Neural progenitor cell (in vitro differentiated cells): Measurements from ENCODE around the gene ISLR. TPM values are rescaled to one million over a fixed set of nuclear protein-coding genes. Genes with fewer than 3 reads are reported as not detected.
A peak's percentile ranks its signal among the peaks of the same experiment; 100 is the strongest.

Experiments used
- DNase-seq: peaks from one replicate; pipeline ENCODE4 v3.0.0-alpha.2; 2016; ENCODE audit warnings: low spot score
- H2AFZ ChIP-seq: fragments of 200-600 bp; sonication (generic); replicated peaks from 2 replicates; pipeline ENCODE4 v1.6.1; 2016; ENCODE audit warnings: antibody characterized with exemption
- H3F3A ChIP-seq: fragments of 200-600 bp; sonication (generic); 2 replicates; pipeline ENCODE4 v1.6.1; 2016; ENCODE audit warnings: antibody characterized with exemption, low read depth
- H3K27ac ChIP-seq: fragments of 200-600 bp; sonication (generic); 2 replicates; pipeline ENCODE4 v1.5.1; 2016; ENCODE audit warnings: mild to moderate bottlenecking
- H3K27me3 ChIP-seq: fragments of 200-600 bp; sonication (generic); 2 replicates; pipeline ENCODE4 v1.6.1; 2016; ENCODE audit warnings: mild to moderate bottlenecking, moderate library complexity
- H3K36me3 ChIP-seq: fragments of 200-600 bp; sonication (generic); 2 replicates; pipeline ENCODE4 v1.5.1; 2016
- H3K4me1 ChIP-seq: fragments of 200-600 bp; sonication (generic); 2 replicates; pipeline ENCODE4 v1.6.1; 2016; ENCODE audit warnings: mixed run types
- H3K4me2 ChIP-seq: fragments of 200-600 bp; sonication (generic); 2 replicates; pipeline ENCODE4 v1.6.1; 2016
- H3K4me3 ChIP-seq: fragments of 200-600 bp; sonication (generic); 2 replicates; pipeline ENCODE4 v1.5.1; 2016
- H3K79me2 ChIP-seq: fragments of 200-600 bp; sonication (generic); 2 replicates; pipeline ENCODE4 v1.6.1; 2016; ENCODE audit warnings: low read depth
- H3K9ac ChIP-seq: fragments of 200-600 bp; sonication (generic); 2 replicates; pipeline ENCODE4 v1.6.1; 2016
- H3K9me3 ChIP-seq: fragments of 200-600 bp; sonication (generic); 2 replicates; pipeline ENCODE4 v1.5.1; 2016; ENCODE audit warnings: low read depth
- H4K20me1 ChIP-seq: fragments of 200-600 bp; sonication (generic); 2 replicates; pipeline ENCODE4 v1.6.1; 2016; ENCODE audit warnings: low read depth
- H3K27ac Mint-ChIP-seq: 3 replicates; pipeline ENCODE4 v1.8.0; 2021; ENCODE audit warnings: mixed read lengths
- H3K27me3 Mint-ChIP-seq: 2 replicates; pipeline ENCODE4 v1.8.0; 2022; ENCODE audit warnings: low read depth, mild to moderate bottlenecking, inconsistent platforms, moderate library complexity, mixed read lengths; ENCODE audit not compliant: insufficient read depth
- H3K36me3 Mint-ChIP-seq: 3 replicates; pipeline ENCODE4 v1.8.0; 2021; ENCODE audit warnings: mixed read lengths
- H3K4me1 Mint-ChIP-seq: 3 replicates; pipeline ENCODE4 v1.8.0; 2021; ENCODE audit warnings: mixed read lengths
- H3K4me3 Mint-ChIP-seq: 3 replicates; pipeline ENCODE4 v1.8.0; 2021; ENCODE audit warnings: mild to moderate bottlenecking, moderate library complexity, mixed read lengths
- H3K9me3 Mint-ChIP-seq: 3 replicates; pipeline ENCODE4 v1.8.0; 2020; ENCODE audit warnings: mixed read lengths
- EZH2 ChIP-seq: fragments of 200-600 bp; sonication (generic); IDR thresholded peaks from 2 replicates; pipeline ENCODE4 v1.6.1; 2017; ENCODE audit warnings: antibody characterized with exemption, mild to moderate bottlenecking, moderate library complexity
- EZH2phosphoT487 ChIP-seq: fragments of 200-600 bp; sonication (generic); IDR thresholded peaks from 2 replicates; pipeline ENCODE4 v1.6.1; 2017; ENCODE audit warnings: antibody characterized with exemption
- total RNA-seq: library from RNA; depleted of rRNA; stranded (reverse); fragments of >200 nt; gene quantifications from 2 replicates; pipeline ENCODE4 v1.2.3, GENCODE V29; 2015; ENCODE audit warnings: low replicate concordance
- TF ChIP-seq, protein P1 (sequence below): fragments of 200-600 bp; sonication (generic); IDR thresholded peaks from 2 replicates; pipeline ENCODE4 v1.5.1; 2017; ENCODE audit warnings: antibody characterized with exemption, mild to moderate bottlenecking

ISLR gene
- total RNA-seq, 1 donor from 2014 or later, result not detected

DNA sequence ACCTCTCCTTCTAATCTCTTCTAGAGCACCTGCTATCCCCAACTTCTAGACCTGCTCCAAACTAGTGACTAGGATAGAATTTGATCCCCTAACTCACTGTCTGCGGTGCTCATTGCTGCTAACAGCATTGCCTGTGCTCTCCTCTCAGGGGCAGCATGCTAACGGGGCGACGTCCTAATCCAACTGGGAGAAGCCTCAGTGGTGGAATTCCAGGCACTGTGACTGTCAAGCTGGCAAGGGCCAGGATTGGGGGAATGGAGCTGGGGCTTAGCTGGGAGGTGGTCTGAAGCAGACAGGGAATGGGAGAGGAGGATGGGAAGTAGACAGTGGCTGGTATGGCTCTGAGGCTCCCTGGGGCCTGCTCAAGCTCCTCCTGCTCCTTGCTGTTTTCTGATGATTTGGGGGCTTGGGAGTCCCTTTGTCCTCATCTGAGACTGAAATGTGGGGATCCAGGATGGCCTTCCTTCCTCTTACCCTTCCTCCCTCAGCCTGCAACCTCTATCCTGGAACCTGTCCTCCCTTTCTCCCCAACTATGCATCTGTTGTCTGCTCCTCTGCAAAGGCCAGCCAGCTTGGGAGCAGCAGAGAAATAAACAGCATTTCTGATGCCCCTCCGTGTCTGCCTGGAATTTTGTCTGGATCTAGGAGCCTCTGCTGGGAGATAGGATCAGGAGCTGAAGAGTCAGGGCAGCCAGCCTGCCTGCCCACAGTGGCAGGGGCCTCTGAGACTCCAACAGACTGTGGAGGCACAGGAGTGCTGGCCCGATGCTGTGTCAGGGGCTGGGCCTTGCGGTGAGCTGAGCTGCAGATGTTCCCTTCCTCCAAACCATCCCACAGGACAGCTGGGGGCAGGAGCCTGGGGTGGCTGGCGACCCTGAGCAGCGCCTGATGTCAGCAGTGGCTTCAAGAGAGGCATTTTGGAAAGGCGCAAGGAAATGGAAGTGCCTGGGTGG lies 3.0 kb downstream of the ISLR start:
- H3K27ac ChIP-seq, result no peak overlapping the region
- H2AFZ ChIP-seq, result peak overlapping the region; percentile 20
- peak overlapping the region; percentile 61 for H3K27ac Mint-ChIP-seq
- no peaks in the 10 kb centered on the region for H3K27me3 ChIP-seq
- H3K36me3 Mint-ChIP-seq, result no peaks in the 10 kb centered on the region
- H3K4me3 ChIP-seq, result no peak overlapping the region
- H3K9me3 ChIP-seq, result no peaks in the 10 kb centered on the region
- DNase-seq, result peak; percentile 67
- peaks cover 6% of the 10 kb centered on the region for H3F3A ChIP-seq
- H3K36me3 ChIP-seq, result no peaks in the 10 kb centered on the region
- no peak overlapping the region for H3K4me2 ChIP-seq
- peaks cover 23% of the 10 kb centered on the region for H3K4me1 ChIP-seq
- no peaks in the 10 kb centered on the region for H4K20me1 ChIP-seq
- H3K27me3 Mint-ChIP-seq, result peaks cover 13% of the 10 kb centered on the region
- H3K79me2 ChIP-seq, result no peaks in the 10 kb centered on the region
- H3K4me3 Mint-ChIP-seq, result no peak overlapping the region
- peaks cover 63% of the 10 kb centered on the region for H3K4me1 Mint-ChIP-seq
- TF ChIP-seq, protein P1, sequence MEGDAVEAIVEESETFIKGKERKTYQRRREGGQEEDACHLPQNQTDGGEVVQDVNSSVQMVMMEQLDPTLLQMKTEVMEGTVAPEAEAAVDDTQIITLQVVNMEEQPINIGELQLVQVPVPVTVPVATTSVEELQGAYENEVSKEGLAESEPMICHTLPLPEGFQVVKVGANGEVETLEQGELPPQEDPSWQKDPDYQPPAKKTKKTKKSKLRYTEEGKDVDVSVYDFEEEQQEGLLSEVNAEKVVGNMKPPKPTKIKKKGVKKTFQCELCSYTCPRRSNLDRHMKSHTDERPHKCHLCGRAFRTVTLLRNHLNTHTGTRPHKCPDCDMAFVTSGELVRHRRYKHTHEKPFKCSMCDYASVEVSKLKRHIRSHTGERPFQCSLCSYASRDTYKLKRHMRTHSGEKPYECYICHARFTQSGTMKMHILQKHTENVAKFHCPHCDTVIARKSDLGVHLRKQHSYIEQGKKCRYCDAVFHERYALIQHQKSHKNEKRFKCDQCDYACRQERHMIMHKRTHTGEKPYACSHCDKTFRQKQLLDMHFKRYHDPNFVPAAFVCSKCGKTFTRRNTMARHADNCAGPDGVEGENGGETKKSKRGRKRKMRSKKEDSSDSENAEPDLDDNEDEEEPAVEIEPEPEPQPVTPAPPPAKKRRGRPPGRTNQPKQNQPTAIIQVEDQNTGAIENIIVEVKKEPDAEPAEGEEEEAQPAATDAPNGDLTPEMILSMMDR, result peak; percentile 15
- TF ChIP-seq EZH2 (no peak), EZH2phosphoT487 (no peak)
- peaks cover 2% of the 10 kb centered on the region for H3K9me3 Mint-ChIP-seq
- no peak overlapping the region for H3K9ac ChIP-seq

DNA sequence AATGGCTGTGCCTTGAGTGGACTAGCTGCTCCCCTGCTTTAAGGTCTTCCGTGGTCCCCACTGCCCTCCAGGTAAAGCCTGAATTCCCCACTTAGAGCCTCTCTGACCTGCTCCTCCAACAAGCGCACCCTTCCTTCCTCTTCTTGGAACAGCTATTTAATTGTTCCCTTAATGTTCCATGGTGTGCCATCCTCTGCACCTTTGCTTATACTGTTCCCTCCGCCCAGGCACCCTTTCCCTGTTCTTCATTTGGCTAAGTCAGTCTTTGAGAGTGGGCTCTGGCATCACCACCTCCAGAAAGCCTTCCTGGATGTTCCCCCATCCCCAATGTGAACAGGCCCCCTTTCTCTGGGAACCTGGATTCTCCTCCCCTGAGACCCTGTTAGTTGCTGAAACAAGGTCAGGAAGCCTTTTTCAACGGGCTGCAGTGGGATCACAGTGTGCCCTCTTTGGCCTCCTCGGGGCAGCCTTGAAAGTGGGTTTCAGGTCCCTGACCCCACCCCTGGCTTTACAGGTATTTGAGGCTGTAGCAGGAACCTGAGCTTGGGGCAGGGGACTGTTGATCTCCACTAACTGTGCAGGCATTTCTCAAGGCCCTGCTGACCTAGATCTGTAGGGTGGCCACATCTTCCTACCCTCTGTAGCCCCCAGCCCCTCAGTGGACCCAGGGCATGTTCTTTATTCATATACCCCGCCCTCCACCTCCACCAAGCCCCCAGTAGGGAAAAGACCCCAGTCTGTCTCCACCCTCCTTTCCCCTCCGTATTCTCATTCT lies 5.0 kb downstream of the ISLR start:
- Histone ChIP-seq H3K4me3 (no peak overlapping the region), H3K9ac (no peak overlapping the region), H3K4me1 (peaks cover 12% of the 10 kb centered on the region), H3K27me3 (no peaks in the 10 kb centered on the region), H3K9me3 (no peaks in the 10 kb centered on the region), H3K36me3 (no peaks in the 10 kb centered on the region), H3K27ac (no peak overlapping the region), H3K4me2 (no peak overlapping the region), H3K79me2 (no peaks in the 10 kb centered on the region), H4K20me1 (no peaks in the 10 kb centered on the region), H3F3A (peaks cover 2% of the 10 kb centered on the region), H2AFZ (no peak overlapping the region)
- no peaks in the 10 kb centered on the region for H3K36me3 Mint-ChIP-seq
- no peak overlapping the region for H3K4me3 Mint-ChIP-seq
- peaks cover 45% of the 10 kb centered on the region for H3K4me1 Mint-ChIP-seq
- H3K27ac Mint-ChIP-seq, result peak overlapping the region; percentile 4
- peaks cover 9% of the 10 kb centered on the region for H3K27me3 Mint-ChIP-seq
- no peak for DNase-seq
- H3K9me3 Mint-ChIP-seq, result no peaks in the 10 kb centered on the region
- TF ChIP-seq EZH2, result no peak
- no peak for TF ChIP-seq EZH2phosphoT487

DNA sequence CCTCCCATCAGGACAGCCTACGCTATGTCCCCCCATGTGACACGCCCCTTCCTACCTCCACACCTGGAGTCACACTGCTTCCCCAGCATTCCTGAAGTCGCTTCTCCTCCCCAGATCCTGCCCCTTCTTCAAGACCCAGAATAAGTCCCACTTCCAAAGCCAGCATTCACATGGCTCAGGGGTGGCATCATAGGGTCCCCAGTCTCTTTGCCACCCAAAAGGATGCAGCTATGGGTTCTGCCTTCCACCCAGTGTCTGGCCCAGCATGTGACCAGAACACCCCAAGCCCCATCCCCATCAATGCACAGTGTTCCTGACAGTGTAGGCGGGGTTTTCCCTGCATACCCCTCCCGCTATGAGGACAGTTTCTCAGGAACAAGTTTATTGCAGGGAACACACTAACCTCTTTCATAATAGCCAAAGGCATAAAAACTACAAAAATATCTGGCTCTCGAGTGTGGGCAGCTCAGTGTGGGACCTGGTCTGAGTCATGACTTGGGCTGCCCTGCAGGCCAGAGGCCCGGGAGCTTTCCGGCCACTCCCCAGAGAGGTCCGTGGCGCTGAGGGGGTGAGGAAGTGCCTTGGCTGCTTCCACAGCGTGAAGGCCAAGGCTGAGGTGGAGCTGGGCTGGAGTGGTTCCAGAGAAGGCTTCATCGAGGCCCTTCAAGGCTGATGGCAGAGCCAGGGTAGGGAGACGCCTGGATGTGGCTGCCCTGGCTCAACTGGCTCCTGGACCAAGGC lies 5.8 kb downstream of the ISLR start:
- Histone ChIP-seq H4K20me1 (no peaks in the 10 kb centered on the region), H3F3A (no peaks in the 10 kb centered on the region), H3K4me1 (peaks cover 6% of the 10 kb centered on the region), H3K4me3 (no peak overlapping the region), H2AFZ (no peak overlapping the region), H3K79me2 (no peaks in the 10 kb centered on the region), H3K27ac (no peak overlapping the region), H3K9ac (no peak overlapping the region), H3K4me2 (no peak overlapping the region), H3K9me3 (no peaks in the 10 kb centered on the region), H3K36me3 (no peaks in the 10 kb centered on the region), H3K27me3 (no peaks in the 10 kb centered on the region)
- H3K27me3 Mint-ChIP-seq, result peaks cover 9% of the 10 kb centered on the region
- TF ChIP-seq EZH2 (no peak), EZH2phosphoT487 (no peak)
- TF ChIP-seq, protein P1, result no peak
- no peaks in the 10 kb centered on the region for H3K36me3 Mint-ChIP-seq
- H3K4me1 Mint-ChIP-seq, result peaks cover 37% of the 10 kb centered on the region
- H3K9me3 Mint-ChIP-seq, result no peaks in the 10 kb centered on the region
- no peak for DNase-seq
- peak overlapping the region; percentile 1 for H3K27ac Mint-ChIP-seq
- H3K4me3 Mint-ChIP-seq, result no peak overlapping the region
